GM19240 (cell line): ENCODE data around the gene CYTH3.

Experiments used
- DNase-seq: peaks from one replicate; pipeline ENCODE4 v3.0.0; 2011; ENCODE audit warnings: low spot score; ENCODE audit not compliant: insufficient read length

Gene CYTH3

GRCh38 chr7:6167587-6168476 is 104.6 kb downstream of the CYTH3 start:
- DNase-seq: no peak

- DNase-seq: no peak
Observed at GRCh38 chr7:6167004-6167551, 105.3 kb downstream of the CYTH3 start.

GRCh38 chr7:6166443-6166891 is 106.0 kb downstream of the CYTH3 start:
- no peak for DNase-seq

- no peak for DNase-seq
Observed at GRCh38 chr7:6165521-6166320, 106.7 kb downstream of the CYTH3 start.

GRCh38 chr7:6165075-6165474 is 107.3 kb downstream of the CYTH3 start:
- no peak for DNase-seq

- no peak for DNase-seq
Observed at GRCh38 chr7:6164491-6164890, 107.9 kb downstream of the CYTH3 start.

- no peak for DNase-seq
Observed at GRCh38 chr7:6164010-6164409, 108.4 kb downstream of the CYTH3 start.

- DNase-seq: no peak
Observed at GRCh38 chr7:6163402-6163801, 109.0 kb downstream of the CYTH3 start.

- DNase-seq: no peak
Observed at GRCh38 chr7:6162650-6163366, 109.6 kb downstream of the CYTH3 start.

GRCh38 chr7:6162331-6162620 is 110.1 kb downstream of the CYTH3 start:
- DNase-seq: no peak

- no peak for DNase-seq
Observed at GRCh38 chr7:6161463-6162330, 110.7 kb downstream of the CYTH3 start.

- no peak for DNase-seq
Observed at GRCh38 chr7:6160191-6160623, 112.2 kb downstream of the CYTH3 start.

GRCh38 chr7:6159524-6160031 is 112.8 kb downstream of the CYTH3 start:
- DNase-seq: no peak

GRCh38 chr7:6159097-6159483 is 113.3 kb downstream of the CYTH3 start:
- no peak for DNase-seq

GRCh38 chr7:6158424-6159096 is 113.9 kb downstream of the CYTH3 start:
- DNase-seq: no peak

GRCh38 chr7:6157685-6158423 is 114.6 kb downstream of the CYTH3 start:
- no peak for DNase-seq

GRCh38 chr7:6156734-6157133 is 115.7 kb downstream of the CYTH3 start:
- DNase-seq: no peak

GRCh38 chr7:6155596-6155995 is 116.8 kb downstream of the CYTH3 start:
- no peak for DNase-seq
